Kidney (tissue), 14 donors: ENCODE data around the gene GSN. TPM values are rescaled to one million over a fixed set of nuclear protein-coding genes. Genes with fewer than 3 reads are reported as not detected.
A peak's percentile ranks its signal among the peaks of the same experiment; 100 is the strongest.

ENCODE experiments used
- DNase-seq, 5 donors: peaks; one replicate each; pipeline ENCODE4 v3.0.0-alpha.2; 2013 to 2020
- FAIRE-seq: peaks from 2 replicates; lab custom pipeline; 2012; peaks lifted over from hg19 to GRCh38; lab: Jason Lieb, UNC
- H3K27ac ChIP-seq, 2 donors: one replicate each; pipeline ENCODE4 v1.7.0; 2013; ENCODE audit warnings: low read depth in 2 of 2, low read length in 2 of 2, inconsistent platforms in 1 of 2
- H3K27me3 ChIP-seq: one replicate; pipeline ENCODE4 v1.7.1; 2013; ENCODE audit warnings: low read length, inconsistent platforms; ENCODE audit not compliant: control insufficient read depth, insufficient read depth
- H3K36me3 ChIP-seq, 3 donors: one replicate each; pipeline versions ENCODE4 v1.7.0 to v1.7.1; 2013; ENCODE audit warnings: low read length in 3 of 3, control low read depth in 1 of 3, inconsistent platforms in 1 of 3; ENCODE audit not compliant: insufficient read depth in 3 of 3, control insufficient read depth in 2 of 3
- H3K4me1 ChIP-seq, 3 donors: one replicate each; pipeline versions ENCODE4 v1.7.0 to v1.7.1; 2013; ENCODE audit warnings: low read length in 3 of 3, inconsistent platforms in 1 of 3, low read depth in 1 of 3; ENCODE audit not compliant: control insufficient read depth in 2 of 3, insufficient read depth in 2 of 3
- H3K4me3 ChIP-seq, 3 donors: one replicate each; pipeline versions ENCODE4 v1.7.0 to v1.8.1; 2013; ENCODE audit warnings: low read length in 3 of 3, control low read depth in 1 of 3, inconsistent platforms in 1 of 3
- H3K9ac ChIP-seq, 3 donors: one replicate each; pipeline versions ENCODE4 v1.7.0 to v1.7.1; 2013; ENCODE audit warnings: low read length in 3 of 3, control low read depth in 1 of 3, inconsistent platforms in 1 of 3
- H3K9me3 ChIP-seq, 3 donors: one replicate each; pipeline versions ENCODE4 v1.7.0 to v1.7.1; 2013; ENCODE audit warnings: low read length in 3 of 3, control low read depth in 1 of 3, inconsistent platforms in 1 of 3; ENCODE audit not compliant: control insufficient read depth in 2 of 3, insufficient read depth in 1 of 3
- intact Hi-C: fragments of 100-400 bp; cut with DNase I; formaldehyde crosslinking; loops from one replicate; pipeline ENCODE4 v1.11.1; 2022
- polyA plus RNA-seq: library from polyadenylated mRNA; stranded (reverse); fragments of 350-450 nt; fragmentation: Illumina TruSeq; extraction: RNeasy Lipid Tissue Mini Kit (QIAGEN cat#74804); gene quantifications from one replicate; pipeline ENCODE4 v1.2.3, GENCODE V29; 2014; ENCODE audit warnings: low read depth, low replicate concordance; ENCODE audit not compliant: insufficient read depth
- total RNA-seq: library from RNA; stranded (reverse); fragmentation: NEBNext Ultra II Directional; extraction: Animal tissue kit (Norgen Biotek cat#: 25700); gene quantifications from one replicate; pipeline ENCODE4 v1.2.1, GENCODE V29; 2021
- TF ChIP-seq, protein P1 (sequence below): IDR thresholded peaks from 3 replicates; pipeline ENCODE4 v1.5.1; 2012; ENCODE audit warnings: mild to moderate bottlenecking, moderate library complexity, borderline replicate concordance; ENCODE audit not compliant: insufficient read depth; ENCODE audit errors: extremely low read depth
- donor health status: control.
- donor health status: control.
- donor health status: control.
- donor health status: control.
- donor health status: control.
- donor health status: DM: yes; HTN: yes; CAD: no.
- donor health status: Normal renal cell carcinoma (clear cell type).

The GSN gene
- total and polyA plus RNA-seq, 2 donors from 2014 or later: 235 to 511 TPM

DNA sequence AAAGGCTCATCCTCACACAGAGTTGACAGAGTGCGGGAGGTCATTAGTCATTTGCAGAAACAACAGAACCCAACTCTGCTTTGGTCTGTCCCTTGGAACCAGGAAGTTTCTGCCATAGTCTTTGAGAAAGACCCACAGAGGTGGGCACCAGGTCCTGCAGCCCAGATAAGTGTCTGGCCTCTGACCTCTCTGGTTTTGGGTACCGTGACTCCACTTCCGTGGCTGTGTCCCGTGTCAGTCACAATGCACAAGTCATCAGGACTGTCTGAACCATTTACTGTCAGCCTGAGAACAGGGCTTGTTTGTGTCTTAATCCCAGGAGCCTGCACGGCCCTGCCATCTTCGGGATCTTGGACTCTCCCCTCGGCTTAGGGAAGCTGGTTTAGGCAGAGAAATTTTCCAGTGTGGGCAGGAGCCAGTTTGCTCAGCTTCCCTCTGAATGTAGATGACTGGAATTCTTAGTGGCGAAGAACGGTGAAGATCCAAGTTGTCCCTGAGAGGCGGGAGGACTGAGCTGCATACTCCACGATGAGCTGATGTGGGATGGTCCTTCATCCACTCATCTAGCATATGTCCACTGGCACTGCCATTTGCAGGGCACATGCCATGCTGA lies 11.9 kb downstream of the GSN start:
- intact Hi-C loops: no loop called here

DNA sequence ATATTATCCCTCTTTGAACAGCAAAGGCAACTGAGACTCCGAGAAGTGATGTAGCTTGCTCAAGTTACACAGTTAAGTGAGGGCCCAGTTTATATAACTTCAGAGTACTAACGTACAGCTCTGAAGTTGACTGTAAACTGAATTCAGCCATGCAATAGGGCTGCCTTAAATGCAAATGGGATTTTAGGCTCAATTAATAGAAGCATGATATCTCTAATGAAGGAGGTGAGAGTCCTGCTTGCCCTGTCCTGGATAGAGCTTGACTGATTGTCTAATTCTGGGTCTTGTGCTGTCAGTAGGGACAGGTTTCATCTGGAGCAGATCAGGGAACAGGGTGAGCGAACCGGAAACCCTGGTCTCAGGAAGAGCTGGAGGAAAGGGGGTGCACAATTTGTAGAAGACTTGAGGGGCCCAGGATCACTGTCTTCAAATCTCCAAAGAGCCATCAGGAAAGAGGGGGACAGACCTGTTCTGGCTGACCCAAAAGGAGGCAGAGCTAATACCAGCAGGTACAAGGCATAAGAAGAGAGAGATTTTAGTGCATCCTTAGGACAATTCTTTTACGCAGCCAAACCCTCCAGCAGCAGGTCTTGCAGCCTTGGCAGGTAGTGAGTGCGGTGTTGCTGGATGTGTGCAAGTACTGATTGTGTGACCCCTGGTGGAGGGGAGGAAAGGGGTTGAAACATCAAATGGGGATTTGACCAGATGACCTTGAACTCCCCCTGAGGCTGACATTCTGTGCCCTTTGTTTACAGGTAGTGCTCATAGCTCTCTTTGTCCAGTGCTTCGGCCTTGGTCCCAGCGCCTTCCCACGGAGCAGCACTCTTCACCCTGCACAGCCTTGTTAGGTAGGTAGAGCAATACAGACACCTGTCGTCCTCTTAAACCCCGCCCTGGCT lies 13.0 kb downstream of the GSN start:
- intact Hi-C loops: no loop called here
- TF ChIP-seq, protein P1, sequence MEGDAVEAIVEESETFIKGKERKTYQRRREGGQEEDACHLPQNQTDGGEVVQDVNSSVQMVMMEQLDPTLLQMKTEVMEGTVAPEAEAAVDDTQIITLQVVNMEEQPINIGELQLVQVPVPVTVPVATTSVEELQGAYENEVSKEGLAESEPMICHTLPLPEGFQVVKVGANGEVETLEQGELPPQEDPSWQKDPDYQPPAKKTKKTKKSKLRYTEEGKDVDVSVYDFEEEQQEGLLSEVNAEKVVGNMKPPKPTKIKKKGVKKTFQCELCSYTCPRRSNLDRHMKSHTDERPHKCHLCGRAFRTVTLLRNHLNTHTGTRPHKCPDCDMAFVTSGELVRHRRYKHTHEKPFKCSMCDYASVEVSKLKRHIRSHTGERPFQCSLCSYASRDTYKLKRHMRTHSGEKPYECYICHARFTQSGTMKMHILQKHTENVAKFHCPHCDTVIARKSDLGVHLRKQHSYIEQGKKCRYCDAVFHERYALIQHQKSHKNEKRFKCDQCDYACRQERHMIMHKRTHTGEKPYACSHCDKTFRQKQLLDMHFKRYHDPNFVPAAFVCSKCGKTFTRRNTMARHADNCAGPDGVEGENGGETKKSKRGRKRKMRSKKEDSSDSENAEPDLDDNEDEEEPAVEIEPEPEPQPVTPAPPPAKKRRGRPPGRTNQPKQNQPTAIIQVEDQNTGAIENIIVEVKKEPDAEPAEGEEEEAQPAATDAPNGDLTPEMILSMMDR: no peak
- Histone ChIP-seq H3K27ac (peak overlapping the region; percentile 82 to 94), H3K9ac (peak overlapping the region in 2 of 3 donors; percentile 8 to 53), H3K36me3 (no peaks in the 10 kb centered on the region), H3K9me3 (no peaks in the 10 kb centered on the region), H3K27me3 (no peaks in the 10 kb centered on the region), H3K4me3 (no peak overlapping the region), H3K4me1 (peaks cover 0 to 64% (median 46%) of the 10 kb centered on the region in 3 donors)
- DNase-seq (no peak), FAIRE-seq (no peak)

More for the DNA sequence above, 11.9 kb downstream of the GSN start:
- Histone ChIP-seq H3K27ac (peak overlapping the region; percentile 50 to 56), H3K27me3 (no peaks in the 10 kb centered on the region), H3K9me3 (no peaks in the 10 kb centered on the region), H3K4me3 (no peak overlapping the region), H3K36me3 (no peaks in the 10 kb centered on the region), H3K4me1 (peaks cover 0 to 56% (median 36%) of the 10 kb centered on the region in 3 donors), H3K9ac (peak overlapping the region in 1 of 3 donors; percentile 26)
- FAIRE-seq: no peak
- TF ChIP-seq, protein P1: no peak
- DNase-seq: no peak

DNA sequence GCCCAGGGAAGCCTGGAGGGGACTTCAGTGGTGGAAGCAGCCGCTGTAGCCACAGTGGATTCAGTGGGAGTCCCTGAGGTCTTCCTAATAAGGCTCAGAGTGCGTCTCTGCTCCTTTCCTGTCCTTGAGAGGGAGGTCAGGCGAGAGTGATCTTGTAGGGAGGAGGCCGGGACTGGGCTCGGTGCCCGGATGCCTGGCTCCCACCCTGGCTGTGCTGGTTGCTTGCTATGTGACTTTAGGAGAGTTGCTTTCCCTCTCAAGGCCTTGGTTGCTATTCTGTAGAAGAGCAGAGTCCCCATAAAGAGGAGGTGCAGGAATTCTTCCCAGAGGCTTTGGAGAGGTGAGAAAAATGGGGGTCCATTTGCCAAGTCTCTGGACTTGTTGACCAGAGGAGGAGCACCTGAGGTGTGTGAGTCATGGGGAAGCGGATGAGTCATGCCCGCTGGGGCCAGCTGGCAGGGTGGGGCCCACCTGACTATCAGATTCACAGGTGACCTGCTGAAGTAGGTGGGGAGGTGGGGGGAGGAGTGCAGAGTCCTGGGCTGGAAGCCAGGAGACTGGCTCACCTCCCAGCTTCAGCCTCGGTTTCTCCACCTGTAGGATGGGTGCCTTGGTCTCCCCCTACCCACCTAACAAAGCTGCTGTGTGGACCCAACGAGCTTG lies 13.8 kb downstream of the GSN start:
- H3K27ac ChIP-seq: peak overlapping the region; percentile 82 to 94
- DNase-seq: peak in 1 of 5 donors; percentile 95
- peak overlapping the region in 2 of 3 donors; percentile 8 to 53 for H3K9ac ChIP-seq
- no peak overlapping the region for H3K4me3 ChIP-seq
- TF ChIP-seq, protein P1: no peak
- no peaks in the 10 kb centered on the region for H3K9me3 ChIP-seq
- FAIRE-seq: no peak
- H3K36me3 ChIP-seq: no peaks in the 10 kb centered on the region
- peaks cover 0 to 72% (median 52%) of the 10 kb centered on the region in 3 donors for H3K4me1 ChIP-seq
- intact Hi-C loops: no loop called here
- no peaks in the 10 kb centered on the region for H3K27me3 ChIP-seq
